DOHH2 (cell line): Measurements from ENCODE around the gene CFAP57.

Experiments used
- H3F3A ChIP-seq: fragments of 200-600 bp; sonication (generic), shearing (Covaris generic); 2 replicates; pipeline ENCODE4 v1.6.0; 2016; ENCODE audit warnings: antibody characterized with exemption, mild to moderate bottlenecking; ENCODE audit not compliant: control insufficient read depth, insufficient read depth
- H3K27ac ChIP-seq: fragments of 200-600 bp; sonication (generic); 2 replicates; pipeline ENCODE4 v1.5.1; 2014; ENCODE audit warnings: low read depth, mild to moderate bottlenecking, low read length, moderate library complexity
- H3K27me3 ChIP-seq: fragments of 200-600 bp; sonication (generic); 2 replicates; pipeline ENCODE4 v1.6.1; 2014; ENCODE audit warnings: mild to moderate bottlenecking, low read length, mixed read lengths; ENCODE audit not compliant: control insufficient read depth
- H3K36me3 ChIP-seq: fragments of 200-600 bp; sonication (generic); 2 replicates; pipeline ENCODE4 v1.6.1; 2014; ENCODE audit warnings: mild to moderate bottlenecking, low read length, moderate library complexity, mixed read lengths; ENCODE audit not compliant: control insufficient read depth
- H3K4me1 ChIP-seq: fragments of 200-600 bp; sonication (generic); 2 replicates; pipeline ENCODE4 v1.6.1; 2014; ENCODE audit warnings: mild to moderate bottlenecking, low read length, mixed read lengths; ENCODE audit not compliant: control insufficient read depth
- H3K4me2 ChIP-seq: fragments of 200-600 bp; sonication (generic); 2 replicates; pipeline ENCODE4 v1.6.0; 2014; ENCODE audit warnings: mild to moderate bottlenecking, low read length, moderate library complexity
- H3K4me3 ChIP-seq: fragments of 200-600 bp; sonication (generic); 2 replicates; pipeline ENCODE4 v1.5.1; 2014; ENCODE audit warnings: mild to moderate bottlenecking, low read length, mixed read lengths
- H3K79me2 ChIP-seq: fragments of 200-600 bp; sonication (generic); 2 replicates; pipeline ENCODE4 v1.6.1; 2014; ENCODE audit warnings: mild to moderate bottlenecking, low read length, mixed read lengths; ENCODE audit not compliant: control insufficient read depth
- H3K9me2 ChIP-seq: fragments of 200-600 bp; sonication (generic); replicated peaks from 2 replicates; pipeline ENCODE4 v1.6.1; 2014; ENCODE audit warnings: mild to moderate bottlenecking, low read length, mixed read lengths; ENCODE audit not compliant: control insufficient read depth
- H3K9me3 ChIP-seq: fragments of 200-600 bp; sonication (generic); 2 replicates; pipeline ENCODE4 v1.6.1; 2014; ENCODE audit warnings: antibody characterized with exemption, low read length, mixed read lengths; ENCODE audit not compliant: control insufficient read depth, insufficient read depth
- H4K20me1 ChIP-seq: fragments of 200-600 bp; sonication (generic); 2 replicates; pipeline ENCODE4 v1.6.0; 2014; ENCODE audit warnings: low read depth, mild to moderate bottlenecking, antibody characterized with exemption, low read length, moderate library complexity; ENCODE audit not compliant: control insufficient read depth, insufficient read depth
- CTCF ChIP-seq: fragments of 200-600 bp; sonication (generic); IDR thresholded peaks from one replicate; pipeline ENCODE4 v1.5.1; 2014; ENCODE audit warnings: antibody characterized with exemption, mild to moderate bottlenecking, low read depth, low read length; ENCODE audit not compliant: poor library complexity, severe bottlenecking
- EZH2phosphoT487 ChIP-seq: fragments of 200-600 bp; sonication (generic); IDR thresholded peaks from 2 replicates; pipeline ENCODE4 v1.6.1; 2017; ENCODE audit warnings: borderline replicate concordance, mild to moderate bottlenecking, antibody characterized with exemption, low read length, moderate library complexity, mixed read lengths

CFAP57 gene

GRCh38 chr1:43255438-43256210, 83.5 kb downstream of the CFAP57 start:
- H3K79me2 ChIP-seq: no peaks in the 10 kb centered on the region

GRCh38 chr1:43256675-43257570, 84.8 kb downstream of the CFAP57 start:
- Histone ChIP-seq H3K9me2 (no peaks in the 10 kb centered on the region), H4K20me1 (no peaks in the 10 kb centered on the region), H3K4me3 (no peak overlapping the region), H3K4me1 (no peaks in the 10 kb centered on the region), H3F3A (no peaks in the 10 kb centered on the region), H3K9me3 (no peaks in the 10 kb centered on the region), H3K4me2 (no peak overlapping the region), H3K36me3 (no peaks in the 10 kb centered on the region), H3K27me3 (peaks cover 5% of the 10 kb centered on the region; the same call in 1 of the 2 replicates), H3K79me2 (no peaks in the 10 kb centered on the region), H3K27ac (no peak overlapping the region)
- TF ChIP-seq EZH2phosphoT487 (no peak), CTCF (no peak)

More at GRCh38 chr1:43255438-43256210, 83.5 kb downstream of the CFAP57 start:
- Histone ChIP-seq H4K20me1 (no peaks in the 10 kb centered on the region), H3K27ac (no peak overlapping the region), H3K4me2 (no peak overlapping the region), H3K36me3 (no peaks in the 10 kb centered on the region), H3K4me3 (no peak overlapping the region), H3K27me3 (peaks cover 7% of the 10 kb centered on the region; the same call in 1 of the 2 replicates), H3K9me2 (no peaks in the 10 kb centered on the region), H3K9me3 (no peaks in the 10 kb centered on the region), H3K4me1 (no peaks in the 10 kb centered on the region), H3F3A (no peaks in the 10 kb centered on the region)
- TF ChIP-seq EZH2phosphoT487 (no peak), CTCF (no peak)

DNA sequence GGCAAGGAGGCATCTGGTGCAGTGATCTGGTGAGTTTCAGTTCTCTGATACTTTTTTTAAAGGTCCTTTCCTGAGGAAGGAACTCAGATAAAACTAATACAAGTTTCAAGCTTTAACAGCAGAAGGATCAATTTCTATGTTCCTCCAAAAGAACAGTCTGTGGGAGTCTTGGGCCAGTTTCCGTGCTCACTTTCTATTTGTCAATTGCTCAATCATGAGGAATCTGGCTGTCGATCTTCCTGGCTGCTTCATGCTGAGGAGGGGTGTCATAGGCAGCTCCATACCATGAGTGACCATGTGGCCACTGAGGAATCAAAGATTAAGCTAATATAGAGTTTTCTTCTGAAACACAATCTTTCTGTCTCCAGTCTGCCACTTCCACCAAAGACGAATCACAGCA, 86.2 kb downstream of the CFAP57 start:
- Histone ChIP-seq H3K4me3 (no peak overlapping the region), H3F3A (no peaks in the 10 kb centered on the region), H3K9me3 (peaks cover 2% of the 10 kb centered on the region; the same call in 1 of the 2 replicates), H3K27ac (no peak overlapping the region), H3K9me2 (no peaks in the 10 kb centered on the region), H3K27me3 (no peaks in the 10 kb centered on the region), H3K4me1 (no peaks in the 10 kb centered on the region), H3K4me2 (no peak overlapping the region), H4K20me1 (no peaks in the 10 kb centered on the region), H3K36me3 (no peaks in the 10 kb centered on the region), H3K79me2 (no peaks in the 10 kb centered on the region)
- no peak for TF ChIP-seq EZH2phosphoT487
- TF ChIP-seq CTCF: no peak
